Panc1 (cell line): ENCODE results near the gene TIMM22. TPM values are rescaled to one million over a fixed set of nuclear protein-coding genes. Genes with fewer than 3 reads are reported as not detected.
"Not testable (repeated sequence)": the region's sequence is repeated elsewhere in the genome, so short reads cannot be mapped to it uniquely, and the experiment has no call there.

ENCODE experiments used
- ATAC-seq: fragments of 200-7000 bp; cut with Tn5 transposase; 2 replicates; pipeline ENCODE4 v1.9.1; 2020; ENCODE audit warnings: mild to moderate bottlenecking, moderate library complexity
- BruUV-seq: library from RNA; stranded (reverse); fragments of 400-500 nt; replicated peaks from 2 replicates; lab custom pipeline; 2021; lab: Mats Ljungman, UMichigan
- CTCF ChIA-PET: fragments of 300-600 bp; sonication (Branson Sonifier 250); formaldehyde crosslinking; loops from one replicate; lab custom pipeline; 2022; ENCODE audit warnings: antibody characterized with exemption; lab: Charles Lee
- POLR2A ChIA-PET: fragments of 300-600 bp; sonication (Branson Sonifier 250); formaldehyde crosslinking; loops from one replicate; lab custom pipeline; 2022; ENCODE audit warnings: antibody characterized with exemption; lab: Charles Lee
- DNase-seq: peaks from one replicate; pipeline ENCODE4 v3.0.0-alpha.2; 2010; ENCODE audit warnings: low read depth, low spot score
- H3K27ac ChIP-seq: 2 replicates; pipeline ENCODE4 v1.5.1; 2011; ENCODE audit warnings: mild to moderate bottlenecking, low read length, inconsistent platforms
- H3K27me3 ChIP-seq: fragments of 200-500 bp; sonication (Bioruptor generic); 2 replicates; pipeline ENCODE4 v1.6.0; 2014; ENCODE audit warnings: low read length, inconsistent platforms; ENCODE audit not compliant: control insufficient read depth, insufficient read depth
- H3K36me3 ChIP-seq: fragments of 200-500 bp; sonication (Bioruptor generic); 2 replicates; pipeline ENCODE4 v1.5.1; 2014; ENCODE audit warnings: inconsistent platforms, mild to moderate bottlenecking, low read length, moderate library complexity; ENCODE audit not compliant: control insufficient read depth, insufficient read depth
- H3K4me1 ChIP-seq: 2 replicates; pipeline ENCODE4 v1.5.1; 2011; ENCODE audit warnings: inconsistent platforms, mild to moderate bottlenecking, low read length, moderate library complexity; ENCODE audit not compliant: control insufficient read depth, insufficient read depth
- H3K4me3 ChIP-seq, 2 experiments: 2 replicates each; pipeline ENCODE4 v1.5.1; 2011 to 2012; ENCODE audit warnings: low read depth in 2 of 2, low read length in 2 of 2, mild to moderate bottlenecking in 2 of 2, inconsistent platforms in 1 of 2, moderate library complexity in 1 of 2
- H3K9me3 ChIP-seq: fragments of 200-500 bp; sonication (Bioruptor generic); 2 replicates; pipeline ENCODE4 v1.5.1; 2014; ENCODE audit warnings: low read depth, mild to moderate bottlenecking, inconsistent platforms, low read length, moderate library complexity; ENCODE audit not compliant: control insufficient read depth, insufficient read depth
- CTCF ChIP-seq: fragments of 450-650 bp; IDR thresholded peaks from 2 replicates; pipeline ENCODE4 v1.5.1; 2017; ENCODE audit warnings: mild to moderate bottlenecking
- POLR2AphosphoS5 ChIP-seq: IDR thresholded peaks from 2 replicates; pipeline ENCODE4 v1.6.1; 2012; ENCODE audit warnings: mild to moderate bottlenecking, low read depth, low read length, moderate library complexity
- SIN3A ChIP-seq: IDR thresholded peaks from 2 replicates; pipeline ENCODE4 v1.6.1; 2012; ENCODE audit warnings: low read depth, mild to moderate bottlenecking, low read length, moderate library complexity, borderline replicate concordance; ENCODE audit not compliant: insufficient read depth
- TCF7L2 ChIP-seq: IDR thresholded peaks from 2 replicates; pipeline ENCODE4 v1.6.1; 2011; ENCODE audit warnings: mild to moderate bottlenecking, low read depth, low read length, inconsistent platforms
- in situ Hi-C: cut with HindIII; loops from 2 replicates; pipeline ENCODE4 v1.10.0; 2016; ENCODE audit warnings: low sequenced_read_pairs, low pct_unique_long_range_greater_than_20kb
- intact Hi-C: fragments of 100-400 bp; cut with micrococcal nuclease; formaldehyde crosslinking; loops from one replicate; pipeline ENCODE4 v1.10.0; 2022; ENCODE audit not compliant: unreplicated experiment
- total RNA-seq: library from RNA; stranded (reverse); gene quantifications from one replicate; pipeline ENCODE4 v1.2.1, GENCODE V29; 2021; ENCODE audit not compliant: unreplicated experiment
- TF ChIP-seq, protein P1 (sequence below), 2 experiments: IDR thresholded peaks; 2 replicates each; pipeline ENCODE4 v1.6.1; 2011 to 2012; ENCODE audit warnings: low read depth in 2 of 2, control low read depth in 1 of 2, low read length in 1 of 2, mild to moderate bottlenecking in 1 of 2, moderate library complexity in 1 of 2; ENCODE audit not compliant: insufficient read depth in 1 of 2

TIMM22 gene
- total RNA-seq, 1 experiment from 2014 or later = 10.2 TPM

DNA sequence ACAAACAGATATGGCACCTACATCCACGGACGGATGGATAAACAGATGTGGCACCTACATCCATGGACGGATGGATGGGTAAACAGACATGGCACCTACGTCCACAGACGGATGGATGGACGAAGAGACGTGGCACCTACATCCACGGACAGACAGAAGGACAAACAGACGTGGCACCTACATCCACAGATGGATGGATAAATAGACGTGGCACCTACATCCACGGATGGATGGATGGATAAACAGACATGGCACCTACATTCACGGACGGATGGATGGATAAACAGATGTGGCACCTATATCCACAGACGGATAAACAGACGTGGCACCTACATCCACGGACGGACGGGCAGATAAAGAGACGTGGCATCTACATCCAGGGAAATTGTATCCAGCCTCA is 45.6 kb downstream of the TIMM22 start:
- DNase-seq = no peak
- in situ Hi-C loops = no loop called here
- Histone ChIP-seq H3K36me3 (peaks cover 3% of the 10 kb centered on the region; the same call in 1 of the 2 replicates), H3K9me3 (no peaks in the 10 kb centered on the region), H3K4me1 (no peaks in the 10 kb centered on the region), H3K27me3 (no peaks in the 10 kb centered on the region), H3K27ac (no peak overlapping the region), H3K4me3 (no peak overlapping the region)
- POLR2A ChIA-PET = no interaction called here
- no peak for TF ChIP-seq POLR2AphosphoS5
- no peak for TF ChIP-seq CTCF
- TF ChIP-seq, protein P1, sequence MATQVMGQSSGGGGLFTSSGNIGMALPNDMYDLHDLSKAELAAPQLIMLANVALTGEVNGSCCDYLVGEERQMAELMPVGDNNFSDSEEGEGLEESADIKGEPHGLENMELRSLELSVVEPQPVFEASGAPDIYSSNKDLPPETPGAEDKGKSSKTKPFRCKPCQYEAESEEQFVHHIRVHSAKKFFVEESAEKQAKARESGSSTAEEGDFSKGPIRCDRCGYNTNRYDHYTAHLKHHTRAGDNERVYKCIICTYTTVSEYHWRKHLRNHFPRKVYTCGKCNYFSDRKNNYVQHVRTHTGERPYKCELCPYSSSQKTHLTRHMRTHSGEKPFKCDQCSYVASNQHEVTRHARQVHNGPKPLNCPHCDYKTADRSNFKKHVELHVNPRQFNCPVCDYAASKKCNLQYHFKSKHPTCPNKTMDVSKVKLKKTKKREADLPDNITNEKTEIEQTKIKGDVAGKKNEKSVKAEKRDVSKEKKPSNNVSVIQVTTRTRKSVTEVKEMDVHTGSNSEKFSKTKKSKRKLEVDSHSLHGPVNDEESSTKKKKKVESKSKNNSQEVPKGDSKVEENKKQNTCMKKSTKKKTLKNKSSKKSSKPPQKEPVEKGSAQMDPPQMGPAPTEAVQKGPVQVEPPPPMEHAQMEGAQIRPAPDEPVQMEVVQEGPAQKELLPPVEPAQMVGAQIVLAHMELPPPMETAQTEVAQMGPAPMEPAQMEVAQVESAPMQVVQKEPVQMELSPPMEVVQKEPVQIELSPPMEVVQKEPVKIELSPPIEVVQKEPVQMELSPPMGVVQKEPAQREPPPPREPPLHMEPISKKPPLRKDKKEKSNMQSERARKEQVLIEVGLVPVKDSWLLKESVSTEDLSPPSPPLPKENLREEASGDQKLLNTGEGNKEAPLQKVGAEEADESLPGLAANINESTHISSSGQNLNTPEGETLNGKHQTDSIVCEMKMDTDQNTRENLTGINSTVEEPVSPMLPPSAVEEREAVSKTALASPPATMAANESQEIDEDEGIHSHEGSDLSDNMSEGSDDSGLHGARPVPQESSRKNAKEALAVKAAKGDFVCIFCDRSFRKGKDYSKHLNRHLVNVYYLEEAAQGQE (IDR thresholded peaks at IDR 0.05; ENCODE audit: insufficient read depth in 1 of 2, low read depth in 2 of 2, low read length in 1 of 2) = no peak
- no peak for TF ChIP-seq SIN3A
- no peak for TF ChIP-seq TCF7L2
- no TSS peak for BruUV-seq
- ATAC-seq = no peak
- intact Hi-C loops = no loop called here
- CTCF ChIA-PET = interaction anchor here (0.6 kb wide), 1 partner anchor 136 kb away, joined by 6 read pairs; no protein-coding TSS in a partner anchor

DNA sequence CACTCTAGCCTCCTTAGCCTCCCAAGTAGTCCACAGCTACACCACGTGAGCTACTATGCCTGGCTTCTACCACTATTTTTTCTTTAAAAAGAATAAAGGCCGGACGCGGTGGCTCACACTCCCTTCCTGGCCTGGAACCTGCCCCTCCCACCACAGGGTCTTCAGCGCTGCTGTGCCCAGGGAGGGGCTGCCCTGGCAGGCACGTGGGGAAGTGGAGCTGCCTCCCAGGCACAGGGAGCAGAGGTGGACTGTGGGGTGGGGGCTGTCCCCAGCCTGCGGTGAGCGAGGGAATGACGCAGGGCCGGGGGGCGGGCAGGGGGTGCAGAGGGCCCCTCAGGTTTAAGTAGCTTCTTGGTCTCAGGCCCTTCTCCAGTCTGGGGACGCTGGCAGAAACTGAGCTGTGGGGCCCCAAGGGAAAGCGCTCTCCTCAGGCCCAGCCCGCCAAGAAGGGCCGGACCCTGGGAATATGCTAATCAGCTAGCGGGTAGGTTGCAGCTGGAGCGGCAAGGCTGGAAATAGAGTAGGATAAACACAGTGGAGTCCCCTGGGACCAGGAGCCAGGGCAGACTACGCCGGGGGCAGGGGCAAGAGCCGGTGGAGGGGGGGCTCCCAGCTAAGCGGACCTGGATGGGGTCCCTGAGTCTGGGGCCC is 46.8 kb downstream of the TIMM22 start:
- POLR2A ChIA-PET = no interaction called here
- BruUV-seq = no TSS peak
- ATAC-seq (0 out of 2 replicates have a peak, but pooled peaks have one; percentile 6), DNase-seq (no peak)
- CTCF ChIA-PET = interaction anchor here (0.7 kb wide), 1 partner anchor 104 kb away, joined by 4 read pairs; no protein-coding TSS in a partner anchor
- no peak overlapping the region for H3K4me3 ChIP-seq
- no peaks in the 10 kb centered on the region for H3K27me3 ChIP-seq
- intact Hi-C loops (no loop called here), in situ Hi-C loops (no loop called here)
- no peak overlapping the region for H3K27ac ChIP-seq
- no peaks in the 10 kb centered on the region for H3K9me3 ChIP-seq
- H3K4me1 ChIP-seq = no peaks in the 10 kb centered on the region
- peaks cover 3% of the 10 kb centered on the region; the same call in 1 of the 2 replicates for H3K36me3 ChIP-seq
- no peak for TF ChIP-seq TCF7L2
- TF ChIP-seq, protein P1 (IDR thresholded peaks at IDR 0.05; ENCODE audit: insufficient read depth in 1 of 2, low read depth in 2 of 2, low read length in 1 of 2) = no peak
- no peak for TF ChIP-seq SIN3A
- TF ChIP-seq POLR2AphosphoS5 = no peak
- no peak for TF ChIP-seq CTCF

GRCh38 chr17:1044387-1045009 is 47.6 kb downstream of the TIMM22 start:
- DNase-seq, H3K27me3 ChIP-seq, ATAC-seq, in situ Hi-C loops, H3K4me1 ChIP-seq, POLR2A ChIA-PET, H3K4me3 ChIP-seq, H3K27ac ChIP-seq, BruUV-seq, intact Hi-C loops, H3K36me3 ChIP-seq, H3K9me3 ChIP-seq: not testable (repeated sequence)
- CTCF ChIA-PET = interaction anchor here (0.7 kb wide), 1 partner anchor 103 kb away, joined by 4 read pairs; no protein-coding TSS in a partner anchor
